GM23338 (cell line): ENCODE results near the gene SSTR3.

ENCODE experiments used
- CREB1 ChIP-seq: fragments of 250-450 bp; sonication (Bioruptor Pico); IDR thresholded peaks from 2 replicates; pipeline ENCODE4 v1.5.0; 2020; ENCODE audit warnings: low read depth, mild to moderate bottlenecking, moderate library complexity
- CTCF ChIP-seq, 2 experiments: fragments of 200-600 bp in 1 of 2; sonication (generic) in 1 of 2; conservative IDR thresholded peaks; 2 replicates each; pipeline versions ENCODE4 v1.5.1 to v1.6.1; 2016 to 2017; ENCODE audit warnings: antibody characterized with exemption in 2 of 2, low read depth in 2 of 2, mild to moderate bottlenecking in 2 of 2, moderate library complexity in 1 of 2
- ETS1 ChIP-seq: IDR thresholded peaks from 2 replicates; pipeline ENCODE4 v1.6.1; 2016; ENCODE audit warnings: antibody characterized with exemption
- EZH2phosphoT487 ChIP-seq: fragments of 200-600 bp; sonication (generic); IDR thresholded peaks from one replicate; pipeline ENCODE4 v1.8.1; 2018; ENCODE audit warnings: antibody characterized with exemption; ENCODE audit not compliant: unreplicated experiment
- POLR2AphosphoS5 ChIP-seq: IDR thresholded peaks from 2 replicates; pipeline ENCODE4 v1.6.1; 2016; ENCODE audit warnings: antibody characterized with exemption, low read depth
- ZNF114 ChIP-seq: fragments of 250-450 bp; sonication (Bioruptor Pico); IDR thresholded peaks from 2 replicates; pipeline ENCODE4 v1.5.0; 2020; ENCODE audit warnings: mild to moderate bottlenecking, moderate library complexity

- TF ChIP-seq CTCF (conservative IDR thresholded peaks at IDR 0.05; ENCODE audit: low read depth in 2 of 2) (no peak), POLR2AphosphoS5 (no peak), EZH2phosphoT487 (no peak), ETS1 (no peak), ZNF114 (CRISPR knock-in tag) (no peak), CREB1 (CRISPR knock-in tag) (no peak)
These were observed 22.0 kb downstream of the SSTR3 start for GRCh38 chr22:37190262-37190780.
